Heart left ventricle (tissue), 13 donors: ENCODE data around the gene KCNE4.

Source experiments
- POLR2A ChIP-seq, 2 donors: fragments of 450-650 bp; IDR thresholded peaks; one replicate each; pipeline ENCODE4 v1.6.1; 2017; ENCODE audit warnings: antibody characterized with exemption in 2 of 2, mild to moderate bottlenecking in 2 of 2, moderate library complexity in 2 of 2
- TF ChIP-seq, protein P1 (sequence below), 12 donors: fragments of 200-600 bp; sonication (generic) in 4 of 12; IDR thresholded peaks; one replicate each; pipeline versions ENCODE4 v1.5.0 to v1.8.0; 2018 to 2022; ENCODE audit warnings: antibody characterized with exemption in 12 of 12, mild to moderate bottlenecking in 5 of 12
- donor health status: ischemic (EF 13 %, LVEDD 7.1; RV severe dilation, severe dysfunction).
- donor health status: DM: no; HTN: yes; CAD: no.
- donor health status: DM: no; HTN: no; CAD: no.
- donor health status: ischemic (EF 25% LVEDD 6.9; RV normal size, moderate dysfunction).
- donor health status: ischemic (EF 25% LVEDD 5.7; RV mildly dilated, moderate dysfunction).
- donor health status: ischemic (EF 35%, LVEDD 5.7; RV mildly dilated, moderate dysfunction).
- donor health status: nonischemic (EF 11% LVEDD 7.7; RV severe dilation, severe dysfunction).
- donor health status: DM: yes; HTN: yes; CAD: no.
- donor health status: PGD.
- donor health status: ischemic (EF 29% LVEDD 5.4; RV normal size, mild dysfunction).
- donor health status: nonischemic (EF 23%, LVEDD 6.1; RV moderate dilation, normal function).

DNA sequence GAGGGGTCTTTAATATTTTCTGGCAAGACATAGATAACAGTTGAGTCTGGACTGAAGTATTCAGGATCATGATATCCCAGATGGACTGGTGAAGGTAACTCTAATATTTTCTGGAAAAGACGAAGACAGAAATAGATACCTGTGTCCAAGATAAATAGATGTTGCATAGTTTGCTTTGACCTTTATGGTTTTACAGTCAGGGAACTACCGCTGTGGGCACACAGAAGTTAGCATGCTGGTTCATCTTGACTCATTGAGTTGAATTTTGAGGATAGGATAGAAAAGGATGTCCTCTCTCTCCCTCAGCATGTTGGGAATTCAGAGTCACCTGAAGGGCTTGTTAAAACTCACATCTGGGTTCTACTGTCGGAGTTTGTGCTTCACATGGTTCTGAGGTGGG is 20.8 kb downstream of the KCNE4 start:
- TF ChIP-seq, protein P1, sequence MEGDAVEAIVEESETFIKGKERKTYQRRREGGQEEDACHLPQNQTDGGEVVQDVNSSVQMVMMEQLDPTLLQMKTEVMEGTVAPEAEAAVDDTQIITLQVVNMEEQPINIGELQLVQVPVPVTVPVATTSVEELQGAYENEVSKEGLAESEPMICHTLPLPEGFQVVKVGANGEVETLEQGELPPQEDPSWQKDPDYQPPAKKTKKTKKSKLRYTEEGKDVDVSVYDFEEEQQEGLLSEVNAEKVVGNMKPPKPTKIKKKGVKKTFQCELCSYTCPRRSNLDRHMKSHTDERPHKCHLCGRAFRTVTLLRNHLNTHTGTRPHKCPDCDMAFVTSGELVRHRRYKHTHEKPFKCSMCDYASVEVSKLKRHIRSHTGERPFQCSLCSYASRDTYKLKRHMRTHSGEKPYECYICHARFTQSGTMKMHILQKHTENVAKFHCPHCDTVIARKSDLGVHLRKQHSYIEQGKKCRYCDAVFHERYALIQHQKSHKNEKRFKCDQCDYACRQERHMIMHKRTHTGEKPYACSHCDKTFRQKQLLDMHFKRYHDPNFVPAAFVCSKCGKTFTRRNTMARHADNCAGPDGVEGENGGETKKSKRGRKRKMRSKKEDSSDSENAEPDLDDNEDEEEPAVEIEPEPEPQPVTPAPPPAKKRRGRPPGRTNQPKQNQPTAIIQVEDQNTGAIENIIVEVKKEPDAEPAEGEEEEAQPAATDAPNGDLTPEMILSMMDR (IDR thresholded peaks at IDR 0.05): no peak
- TF ChIP-seq POLR2A (IDR thresholded peaks at IDR 0.05): no peak
